Naive B cell (primary cell): ENCODE data around the gene PGC. TPM values are rescaled to one million over a fixed set of nuclear protein-coding genes. Genes with fewer than 3 reads are reported as not detected.
A peak's percentile ranks its signal among the peaks of the same experiment; 100 is the strongest.

Experiments
- ATAC-seq, 2 donors: fragments of 150-1000 bp; cut with Tn5 transposase; 2 replicates each; pipeline ENCODE4 v1.10.0; 2021; ENCODE audit warnings: low read depth in 2 of 2, mild to moderate bottlenecking in 2 of 2, moderate library complexity in 2 of 2
- DNase-seq: peaks from one replicate; pipeline ENCODE4 v3.0.0; 2022
- H3K27ac Mint-ChIP-seq, 6 donors: one replicate each; pipeline ENCODE4 v1.8.0; 2020 to 2022; ENCODE audit warnings: mild to moderate bottlenecking in 6 of 6, mixed read lengths in 6 of 6, moderate library complexity in 5 of 6, inconsistent platforms in 2 of 6
- H3K27me3 Mint-ChIP-seq, 3 donors: one replicate each; pipeline ENCODE4 v1.8.0; 2021 to 2022; ENCODE audit warnings: mixed read lengths in 3 of 3, mild to moderate bottlenecking in 1 of 3
- H3K36me3 Mint-ChIP-seq, 2 donors: one replicate each; pipeline ENCODE4 v1.8.0; 2020 to 2022; ENCODE audit warnings: mixed read lengths in 2 of 2, inconsistent platforms in 1 of 2, mild to moderate bottlenecking in 1 of 2
- H3K4me1 Mint-ChIP-seq, 3 donors: one replicate each; pipeline ENCODE4 v1.8.0; 2020 to 2022; ENCODE audit warnings: mixed read lengths in 3 of 3, inconsistent platforms in 1 of 3, mild to moderate bottlenecking in 1 of 3, moderate library complexity in 1 of 3
- H3K4me3 Mint-ChIP-seq, 8 donors: one replicate each; pipeline ENCODE4 v1.8.0; 2020 to 2022; ENCODE audit warnings: mild to moderate bottlenecking in 8 of 8, mixed read lengths in 8 of 8, moderate library complexity in 8 of 8, inconsistent platforms in 2 of 8
- H3K9me3 Mint-ChIP-seq, 7 donors: one replicate each; pipeline ENCODE4 v1.8.0; 2020 to 2022; ENCODE audit warnings: mixed read lengths in 7 of 7, mild to moderate bottlenecking in 5 of 7, inconsistent platforms in 2 of 7, moderate library complexity in 1 of 7
- polyA plus RNA-seq, 6 donors: library from polyadenylated mRNA; unstranded; fragments of 300-500 nt; fragmentation: Illumina TruSeq; gene quantifications; one replicate each; pipeline ENCODE4 v1.2.3, GENCODE V29; 2021; ENCODE audit warnings: low read depth in 6 of 6

The PGC gene
- polyA plus RNA-seq, 6 donors from 2014 or later: not detected

GRCh38 chr6:41696788-41697187 lies 50.4 kb downstream of the PGC start:
- Mint-ChIP-seq H3K4me3 (no peak overlapping the region), H3K27me3 (no peaks in the 10 kb centered on the region), H3K9me3 (no peaks in the 10 kb centered on the region), H3K4me1 (peaks cover 54 to 80% (median 80%) of the 10 kb centered on the region in 3 donors), H3K36me3 (peaks cover 0 to 4% of the 10 kb centered on the region in 2 donors), H3K27ac (peak overlapping the region in 2 of 6 donors; percentile 7 to 83)
- ATAC-seq: no peak
- DNase-seq: no peak

- DNase-seq: no peak
- Mint-ChIP-seq H3K4me3 (no peak overlapping the region), H3K27me3 (no peaks in the 10 kb centered on the region), H3K9me3 (no peaks in the 10 kb centered on the region), H3K36me3 (peaks cover 0 to 10% of the 10 kb centered on the region in 2 donors), H3K27ac (peak overlapping the region in 3 of 6 donors; percentile 57 to 82 (median 81)), H3K4me1 (peaks cover 52 to 76% (median 73%) of the 10 kb centered on the region in 3 donors)
- no peak for ATAC-seq
These were observed 51.4 kb downstream of the PGC start for GRCh38 chr6:41695825-41696224.

- peaks cover 50 to 74% (median 73%) of the 10 kb centered on the region in 3 donors for H3K4me1 Mint-ChIP-seq
- ATAC-seq (no peak), DNase-seq (no peak)
- H3K9me3 Mint-ChIP-seq: no peaks in the 10 kb centered on the region
- H3K27ac Mint-ChIP-seq: peak overlapping the region; percentile 2 to 90 (median 80)
- peaks cover 0 to 10% of the 10 kb centered on the region in 2 donors for H3K36me3 Mint-ChIP-seq
- peak overlapping the region in 1 of 8 donors; percentile 32 for H3K4me3 Mint-ChIP-seq
- no peaks in the 10 kb centered on the region for H3K27me3 Mint-ChIP-seq
These were observed 52.2 kb downstream of the PGC start for GRCh38 chr6:41694815-41695526.

- Mint-ChIP-seq H3K27me3 (no peaks in the 10 kb centered on the region), H3K9me3 (no peaks in the 10 kb centered on the region), H3K27ac (peak overlapping the region in 5 of 6 donors; percentile 79 to 92 (median 87)), H3K4me1 (peaks cover 43 to 70% (median 68%) of the 10 kb centered on the region in 3 donors), H3K36me3 (peaks cover 0 to 10% of the 10 kb centered on the region in 2 donors), H3K4me3 (peak overlapping the region in 1 of 8 donors; percentile 10)
- ATAC-seq: no peak
- no peak for DNase-seq
These were observed 53.6 kb downstream of the PGC start for GRCh38 chr6:41693281-41694240.

- no peaks in the 10 kb centered on the region for H3K9me3 Mint-ChIP-seq
- ATAC-seq (no peak), DNase-seq (no peak)
- peaks cover 44 to 69% (median 64%) of the 10 kb centered on the region in 3 donors for H3K4me1 Mint-ChIP-seq
- H3K4me3 Mint-ChIP-seq: no peak overlapping the region
- H3K27me3 Mint-ChIP-seq: no peaks in the 10 kb centered on the region
- H3K36me3 Mint-ChIP-seq: peaks cover 0 to 10% of the 10 kb centered on the region in 2 donors
- peak overlapping the region in 4 of 6 donors; percentile 27 to 88 (median 58) for H3K27ac Mint-ChIP-seq
These were observed 54.5 kb downstream of the PGC start for GRCh38 chr6:41692730-41693129.

- DNase-seq (no peak), ATAC-seq (no peak)
- no peaks in the 10 kb centered on the region for H3K27me3 Mint-ChIP-seq
- peak overlapping the region in 4 of 6 donors; percentile 65 to 93 (median 84) for H3K27ac Mint-ChIP-seq
- H3K9me3 Mint-ChIP-seq: no peaks in the 10 kb centered on the region
- no peak overlapping the region for H3K4me3 Mint-ChIP-seq
- H3K36me3 Mint-ChIP-seq: peaks cover 0 to 10% of the 10 kb centered on the region in 2 donors
- peaks cover 44 to 69% (median 64%) of the 10 kb centered on the region in 3 donors for H3K4me1 Mint-ChIP-seq
These were observed 55.0 kb downstream of the PGC start for GRCh38 chr6:41692080-41692675.

GRCh38 chr6:41691426-41692079 lies 55.6 kb downstream of the PGC start:
- peak overlapping the region in 1 of 8 donors; percentile 4 for H3K4me3 Mint-ChIP-seq
- H3K27ac Mint-ChIP-seq: peak overlapping the region in 3 of 6 donors; percentile 62 to 87 (median 82)
- H3K27me3 Mint-ChIP-seq: no peaks in the 10 kb centered on the region
- H3K4me1 Mint-ChIP-seq: peaks cover 44 to 63% (median 60%) of the 10 kb centered on the region in 3 donors
- H3K36me3 Mint-ChIP-seq: peaks cover 0 to 10% of the 10 kb centered on the region in 2 donors
- ATAC-seq (no peak), DNase-seq (no peak)
- no peaks in the 10 kb centered on the region for H3K9me3 Mint-ChIP-seq

- Mint-ChIP-seq H3K27me3 (no peaks in the 10 kb centered on the region), H3K4me3 (peak overlapping the region in 1 of 8 donors; percentile 35), H3K27ac (peak overlapping the region; percentile 18 to 82 (median 74)), H3K36me3 (peaks cover 0 to 10% of the 10 kb centered on the region in 2 donors), H3K4me1 (peaks cover 40 to 57% (median 54%) of the 10 kb centered on the region in 3 donors), H3K9me3 (no peaks in the 10 kb centered on the region)
- ATAC-seq (no peak), DNase-seq (no peak)
These were observed 56.5 kb downstream of the PGC start for GRCh38 chr6:41690541-41691330.

GRCh38 chr6:41689171-41690008 lies 57.8 kb downstream of the PGC start:
- Mint-ChIP-seq H3K27me3 (no peaks in the 10 kb centered on the region), H3K4me3 (no peak overlapping the region), H3K27ac (peak overlapping the region in 5 of 6 donors; percentile 74 to 89 (median 85)), H3K9me3 (no peaks in the 10 kb centered on the region), H3K4me1 (peaks cover 30 to 46% (median 42%) of the 10 kb centered on the region in 3 donors), H3K36me3 (peaks cover 0 to 10% of the 10 kb centered on the region in 2 donors)
- no peak for DNase-seq
- no peak for ATAC-seq

- peaks cover 0 to 10% of the 10 kb centered on the region in 2 donors for H3K36me3 Mint-ChIP-seq
- no peak for ATAC-seq
These were observed 58.8 kb downstream of the PGC start for GRCh38 chr6:41688256-41688965.

More at GRCh38 chr6:41688256-41688965, 58.8 kb downstream of the PGC start:
- Mint-ChIP-seq H3K27me3 (no peaks in the 10 kb centered on the region), H3K27ac (peak overlapping the region in 5 of 6 donors; percentile 42 to 83 (median 70)), H3K4me1 (peaks cover 30 to 43% (median 43%) of the 10 kb centered on the region in 3 donors), H3K4me3 (peak overlapping the region in 2 of 8 donors; percentile 1 to 74), H3K9me3 (no peaks in the 10 kb centered on the region)
- DNase-seq: no peak
